ENCODE results near the gene CADPS2. TPM values are rescaled to one million over a fixed set of nuclear protein-coding genes. Genes with fewer than 3 reads are reported as not detected.

CADPS2 gene
- total RNA-seq, 1 donor from 2014 or later, result 6.4 TPM

DNA sequence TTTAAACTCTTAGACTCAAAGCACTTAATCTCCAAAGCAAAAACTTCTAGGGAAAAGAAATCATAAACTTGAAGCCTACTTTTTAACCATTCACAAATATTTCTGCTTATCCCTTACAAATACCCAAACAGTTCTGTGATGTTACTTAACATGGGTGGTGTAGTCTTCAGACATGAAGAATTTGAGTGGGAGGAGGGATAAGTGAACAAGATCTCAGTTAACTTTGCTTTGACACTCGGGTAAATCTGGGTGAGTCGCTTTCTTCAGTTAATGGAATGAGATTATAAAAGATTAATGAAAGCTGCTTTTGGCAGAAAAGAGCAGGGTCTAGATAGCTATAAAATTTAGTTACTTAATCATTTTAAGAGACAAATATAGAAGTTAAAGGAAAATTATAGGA, 234.8 kb downstream of the CADPS2 start:
- peak; percentile 23 for DNase-seq (ENCODE audit: low read depth)
- H3K27me3 ChIP-seq (ENCODE audit: insufficient read depth, low read length), result no peaks in the 10 kb centered on the region
- no peak overlapping the region for H3K4me3 ChIP-seq (ENCODE audit: insufficient read depth, low read depth, low read length)
- no peak for FAIRE-seq
- TF ChIP-seq EZH2 (IDR thresholded peaks at IDR 0.05; ENCODE audit: insufficient read depth, low read length), result no peak
- TF ChIP-seq, protein P1, sequence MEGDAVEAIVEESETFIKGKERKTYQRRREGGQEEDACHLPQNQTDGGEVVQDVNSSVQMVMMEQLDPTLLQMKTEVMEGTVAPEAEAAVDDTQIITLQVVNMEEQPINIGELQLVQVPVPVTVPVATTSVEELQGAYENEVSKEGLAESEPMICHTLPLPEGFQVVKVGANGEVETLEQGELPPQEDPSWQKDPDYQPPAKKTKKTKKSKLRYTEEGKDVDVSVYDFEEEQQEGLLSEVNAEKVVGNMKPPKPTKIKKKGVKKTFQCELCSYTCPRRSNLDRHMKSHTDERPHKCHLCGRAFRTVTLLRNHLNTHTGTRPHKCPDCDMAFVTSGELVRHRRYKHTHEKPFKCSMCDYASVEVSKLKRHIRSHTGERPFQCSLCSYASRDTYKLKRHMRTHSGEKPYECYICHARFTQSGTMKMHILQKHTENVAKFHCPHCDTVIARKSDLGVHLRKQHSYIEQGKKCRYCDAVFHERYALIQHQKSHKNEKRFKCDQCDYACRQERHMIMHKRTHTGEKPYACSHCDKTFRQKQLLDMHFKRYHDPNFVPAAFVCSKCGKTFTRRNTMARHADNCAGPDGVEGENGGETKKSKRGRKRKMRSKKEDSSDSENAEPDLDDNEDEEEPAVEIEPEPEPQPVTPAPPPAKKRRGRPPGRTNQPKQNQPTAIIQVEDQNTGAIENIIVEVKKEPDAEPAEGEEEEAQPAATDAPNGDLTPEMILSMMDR (IDR thresholded peaks at IDR 0.05; ENCODE audit: insufficient read depth, low read depth, low read length), result no peak
- Mint-ChIP-seq H3K27ac (ENCODE audit: unreplicated experiment) (no peak overlapping the region), H3K36me3 (ENCODE audit: low read depth, unreplicated experiment) (no peaks in the 10 kb centered on the region), H3K9me3 (ENCODE audit: unreplicated experiment) (no peaks in the 10 kb centered on the region), H3K27me3 (ENCODE audit: low read depth, unreplicated experiment) (no peaks in the 10 kb centered on the region), H3K4me1 (ENCODE audit: low read depth, unreplicated experiment) (peaks cover 8% of the 10 kb centered on the region), H3K4me3 (ENCODE audit: unreplicated experiment) (no peak overlapping the region)
- H2AFZ ChIP-seq (ENCODE audit: low read depth, low read length), result no peak overlapping the region
- no peaks in the 10 kb centered on the region for H3K36me3 ChIP-seq (ENCODE audit: insufficient read depth, low read length)
- H3K27ac ChIP-seq (ENCODE audit: low read depth, low read length), result no peak overlapping the region
- H3K79me2 ChIP-seq (ENCODE audit: insufficient read depth, low read length), result no peaks in the 10 kb centered on the region
- no peak overlapping the region for H3K4me2 ChIP-seq (ENCODE audit: low read length)
- no peak overlapping the region for H3K9ac ChIP-seq (ENCODE audit: low read length)
- H3K4me1 ChIP-seq (ENCODE audit: insufficient read depth, low read length), result no peaks in the 10 kb centered on the region
- H3K9me3 ChIP-seq (ENCODE audit: insufficient read depth, low read depth, low read length), result no peaks in the 10 kb centered on the region
- no peaks in the 10 kb centered on the region for H4K20me1 ChIP-seq (ENCODE audit: insufficient read depth, low read length)

DNA sequence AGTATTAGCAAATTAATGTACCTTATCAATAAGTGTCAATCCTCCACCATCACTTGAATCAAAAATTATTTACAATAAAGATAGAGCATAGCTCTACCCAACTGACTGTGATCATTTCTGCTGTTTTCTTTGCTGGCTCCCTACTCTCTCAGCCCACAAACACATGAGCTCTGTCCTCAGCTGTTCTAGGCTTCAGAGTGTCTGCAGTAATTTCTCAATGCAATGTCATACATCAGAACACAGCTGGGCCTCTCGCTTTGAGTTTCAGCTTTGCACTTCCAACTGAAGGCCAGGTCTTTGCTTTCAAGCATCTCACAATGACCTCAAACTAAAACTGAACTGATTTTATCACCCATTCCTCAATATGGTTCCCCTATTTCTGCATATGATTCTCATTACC, 243.0 kb downstream of the CADPS2 start:
- Mint-ChIP-seq H3K4me3 (ENCODE audit: unreplicated experiment) (no peak overlapping the region), H3K4me1 (ENCODE audit: low read depth, unreplicated experiment) (no peaks in the 10 kb centered on the region), H3K27ac (ENCODE audit: unreplicated experiment) (no peak overlapping the region), H3K27me3 (ENCODE audit: low read depth, unreplicated experiment) (no peaks in the 10 kb centered on the region), H3K9me3 (ENCODE audit: unreplicated experiment) (no peaks in the 10 kb centered on the region), H3K36me3 (ENCODE audit: low read depth, unreplicated experiment) (no peaks in the 10 kb centered on the region)
- Histone ChIP-seq H3K36me3 (ENCODE audit: insufficient read depth, low read length) (no peaks in the 10 kb centered on the region), H3K79me2 (ENCODE audit: insufficient read depth, low read length) (no peaks in the 10 kb centered on the region), H4K20me1 (ENCODE audit: insufficient read depth, low read length) (no peaks in the 10 kb centered on the region), H2AFZ (ENCODE audit: low read depth, low read length) (no peak overlapping the region), H3K4me2 (ENCODE audit: low read length) (no peak overlapping the region), H3K4me3 (ENCODE audit: insufficient read depth, low read depth, low read length) (no peak overlapping the region), H3K4me1 (ENCODE audit: insufficient read depth, low read length) (no peaks in the 10 kb centered on the region), H3K9me3 (ENCODE audit: insufficient read depth, low read depth, low read length) (no peaks in the 10 kb centered on the region), H3K27ac (ENCODE audit: low read depth, low read length) (no peak overlapping the region), H3K9ac (ENCODE audit: low read length) (no peak overlapping the region), H3K27me3 (ENCODE audit: insufficient read depth, low read length) (no peaks in the 10 kb centered on the region)
- no peak for TF ChIP-seq EZH2 (IDR thresholded peaks at IDR 0.05; ENCODE audit: insufficient read depth, low read length)
- TF ChIP-seq, protein P1 (IDR thresholded peaks at IDR 0.05; ENCODE audit: insufficient read depth, low read depth, low read length), result no peak
- FAIRE-seq (no peak), DNase-seq (ENCODE audit: low read depth) (no peak)

DNA sequence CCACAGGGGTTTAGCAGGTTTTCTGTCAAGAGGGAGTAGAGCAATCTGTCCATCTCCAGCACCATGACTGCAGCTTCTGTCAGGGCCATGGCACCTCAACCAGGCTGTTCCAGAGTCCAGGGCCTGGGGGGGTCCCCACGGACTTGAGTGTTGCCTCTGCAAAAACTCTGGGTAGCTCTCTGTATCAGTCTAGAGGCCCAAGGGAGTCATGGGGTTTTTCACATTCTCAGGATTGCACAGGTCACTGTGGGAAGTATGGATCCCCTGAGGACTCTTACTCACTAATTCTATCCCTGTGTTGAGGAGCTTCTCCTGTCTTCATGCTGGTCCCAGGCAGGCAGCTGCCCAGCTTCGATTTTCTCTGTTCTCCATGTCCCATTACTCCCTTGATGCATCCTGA, 247.8 kb downstream of the CADPS2 start:
- H3K36me3 Mint-ChIP-seq (ENCODE audit: low read depth, unreplicated experiment), result no peaks in the 10 kb centered on the region
- peaks cover 2% of the 10 kb centered on the region for H3K9me3 Mint-ChIP-seq (ENCODE audit: unreplicated experiment)
- H3K27ac Mint-ChIP-seq (ENCODE audit: unreplicated experiment), result no peak overlapping the region
- Histone ChIP-seq H3K9ac (ENCODE audit: low read length) (no peak overlapping the region), H3K79me2 (ENCODE audit: insufficient read depth, low read length) (no peaks in the 10 kb centered on the region), H3K9me3 (ENCODE audit: insufficient read depth, low read depth, low read length) (no peaks in the 10 kb centered on the region), H3K27me3 (ENCODE audit: insufficient read depth, low read length) (no peaks in the 10 kb centered on the region), H4K20me1 (ENCODE audit: insufficient read depth, low read length) (no peaks in the 10 kb centered on the region), H3K4me3 (ENCODE audit: insufficient read depth, low read depth, low read length) (no peak overlapping the region), H3K4me2 (ENCODE audit: low read length) (no peak overlapping the region), H3K27ac (ENCODE audit: low read depth, low read length) (no peak overlapping the region), H3K4me1 (ENCODE audit: insufficient read depth, low read length) (no peaks in the 10 kb centered on the region), H2AFZ (ENCODE audit: low read depth, low read length) (no peak overlapping the region), H3K36me3 (ENCODE audit: insufficient read depth, low read length) (no peaks in the 10 kb centered on the region)
- no peaks in the 10 kb centered on the region for H3K27me3 Mint-ChIP-seq (ENCODE audit: low read depth, unreplicated experiment)
- no peak for TF ChIP-seq EZH2 (IDR thresholded peaks at IDR 0.05; ENCODE audit: insufficient read depth, low read length)
- FAIRE-seq (no peak), DNase-seq (ENCODE audit: low read depth) (no peak)
- H3K4me1 Mint-ChIP-seq (ENCODE audit: low read depth, unreplicated experiment), result no peaks in the 10 kb centered on the region
- no peak overlapping the region for H3K4me3 Mint-ChIP-seq (ENCODE audit: unreplicated experiment)
